Measurements from ENCODE around the gene CMPK2. TPM values are rescaled to one million over a fixed set of nuclear protein-coding genes. Genes with fewer than 3 reads are reported as not detected.

CMPK2 gene
- total and polyA plus RNA-seq, 9 of the 15 experiments (the other 6 are each of a cell fraction or from before 2014, with no cell fraction given): 2.6 to 10.5 (median 5.0) TPM

- H3K79me2 ChIP-seq (ENCODE audit: control insufficient read depth, insufficient read depth, low read length): no peaks in the 10 kb centered on the region
- in situ Hi-C loops (cut with MboI): no loop called here
- no peak overlapping the region for H3K4me3 ChIP-seq
- H4K20me1 ChIP-seq (replicated peaks; ENCODE audit: control insufficient read depth, insufficient read depth, low read length): no peaks in the 10 kb centered on the region
- H3K27ac ChIP-seq (ENCODE audit: extremely low read depth, low read depth, low read length): no peak overlapping the region
- no TSS peak for BruUV-seq (replicated peaks)
- 0 out of 5 replicates have a peak, but pooled peaks cover 0 to 4% of the 10 kb centered on the region in 2 experiments for H3K27me3 ChIP-seq (ENCODE audit: control insufficient read depth in 2 of 2, insufficient read depth in 2 of 2, low read length in 2 of 2)
- intact Hi-C loops (cut with micrococcal nuclease): no loop called here
- DNase-seq (ENCODE audit: extremely low read depth in 1 of 4, low spot score in 3 of 4): no peak
- ChIA-PET POLR2A (interaction anchor here (1.5 kb wide), 1 partner anchor 8 kb away, joined by 4 read pairs; no protein-coding TSS in a partner anchor), CTCF (ENCODE audit: low intra/inter-chr PET ratio) (interaction anchor here (0.7 kb wide), 1 partner anchor 92 kb away, joined by 3 read pairs; no protein-coding TSS in a partner anchor)
- H3K36me3 ChIP-seq (ENCODE audit: control insufficient read depth, insufficient read depth, low read length): no peaks in the 10 kb centered on the region
- H3K4me1 ChIP-seq (replicated peaks in 1 of 2; ENCODE audit: control insufficient read depth in 2 of 2, insufficient read depth in 2 of 2, low read length in 2 of 2): peaks cover 24 to 26% of the 10 kb centered on the region in 2 experiments
- H3K9me3 ChIP-seq (replicated peaks; ENCODE audit: control insufficient read depth, insufficient read depth, low read depth, low read length): no peaks in the 10 kb centered on the region
- H3K9me1 ChIP-seq (ENCODE audit: control insufficient read depth, insufficient read depth, low read length): no peaks in the 10 kb centered on the region
- ATAC-seq: no peak
- no peak overlapping the region for H3K9ac ChIP-seq (ENCODE audit: insufficient read depth in 1 of 2, low read depth in 2 of 2, low read length in 2 of 2)
- no peak overlapping the region for H3K4me2 ChIP-seq (ENCODE audit: insufficient read depth, low read length)
- H2AFZ ChIP-seq (ENCODE audit: low read depth, low read length): no peak overlapping the region
- FAIRE-seq: no peak
- 40% methylated on average over 9 of the region's 9 CpGs for WGBS (ENCODE audit: insufficient coverage, low coverage, missing lambda C conversion rate)
- TF ChIP-seq NCOR1 (IDR thresholded peaks at IDR 0.05) (no peak), POLR3G (IDR thresholded peaks at IDR 0.05; ENCODE audit: extremely low read depth, insufficient read length, insufficient replicate concordance) (no peak), ZBTB2 (IDR thresholded peaks at IDR 0.05) (no peak), NFIX (CRISPR knock-in tag; IDR thresholded peaks at IDR 0.05; ENCODE audit: low read depth) (no peak), RAD51 (IDR thresholded peaks at IDR 0.05; ENCODE audit: borderline replicate concordance, low read depth) (no peak), ESRRB (CRISPR knock-in tag; IDR thresholded peaks at IDR 0.05; ENCODE audit: borderline replicate concordance) (no peak), PYGO2 (tag; IDR thresholded peaks at IDR 0.05) (no peak), NFXL1 (CRISPR knock-in tag; IDR thresholded peaks at IDR 0.05) (no peak), PHB (CRISPR knock-in tag; IDR thresholded peaks at IDR 0.05) (no peak), PHTF2 (CRISPR knock-in tag; IDR thresholded peaks at IDR 0.05) (no peak), ZNF134 (CRISPR knock-in tag; conservative IDR thresholded peaks at IDR 0.05) (no peak), RBM15 (IDR thresholded peaks at IDR 0.05; ENCODE audit: insufficient read depth, low read length) (no peak), FOXO4 (CRISPR knock-in tag; IDR thresholded peaks at IDR 0.05) (no peak), XRCC4 (IDR thresholded peaks at IDR 0.05; ENCODE audit: extremely low read depth, insufficient read depth, insufficient read length) (no peak), FOXP1 (CRISPR knock-in tag; IDR thresholded peaks at IDR 0.05) (no peak), SMARCA5 (IDR thresholded peaks at IDR 0.05) (no peak), ZMIZ1 (IDR thresholded peaks at IDR 0.05; ENCODE audit: low read depth in 2 of 2, low read length in 2 of 2) (no peak)
Observed at GRCh38 chr2:6913415-6914157, 47.9 kb upstream of the CMPK2 start.

All from K562 (cell line).